GM10248 (cell line): ENCODE data around the gene SHC2.

Source experiments
- CTCF ChIA-PET: fragments of 300-600 bp; sonication (Branson Sonifier 250); formaldehyde crosslinking; extraction: SDS; loops from one replicate; lab custom pipeline; 2021; ENCODE audit warnings: antibody characterized with exemption; lab: Yijun Ruan, JAX
- POLR2A ChIA-PET: fragments of 350-650 bp; sonication (Branson Sonifier 250); formaldehyde crosslinking; extraction: SDS; loops from one replicate; lab custom pipeline; 2020; ENCODE audit warnings: antibody characterized with exemption; lab: Yijun Ruan, JAX
- DNase-seq: peaks from one replicate; pipeline ENCODE4 v3.0.0; 2012; ENCODE audit errors: extremely low spot score
- TF ChIP-seq, protein P1 (sequence below): IDR thresholded peaks from 2 replicates; pipeline ENCODE4 v1.5.1; 2012; ENCODE audit warnings: mild to moderate bottlenecking, low read depth; ENCODE audit errors: extremely low read depth, missing control alignments, control extremely low read depth

The SHC2 gene

DNA sequence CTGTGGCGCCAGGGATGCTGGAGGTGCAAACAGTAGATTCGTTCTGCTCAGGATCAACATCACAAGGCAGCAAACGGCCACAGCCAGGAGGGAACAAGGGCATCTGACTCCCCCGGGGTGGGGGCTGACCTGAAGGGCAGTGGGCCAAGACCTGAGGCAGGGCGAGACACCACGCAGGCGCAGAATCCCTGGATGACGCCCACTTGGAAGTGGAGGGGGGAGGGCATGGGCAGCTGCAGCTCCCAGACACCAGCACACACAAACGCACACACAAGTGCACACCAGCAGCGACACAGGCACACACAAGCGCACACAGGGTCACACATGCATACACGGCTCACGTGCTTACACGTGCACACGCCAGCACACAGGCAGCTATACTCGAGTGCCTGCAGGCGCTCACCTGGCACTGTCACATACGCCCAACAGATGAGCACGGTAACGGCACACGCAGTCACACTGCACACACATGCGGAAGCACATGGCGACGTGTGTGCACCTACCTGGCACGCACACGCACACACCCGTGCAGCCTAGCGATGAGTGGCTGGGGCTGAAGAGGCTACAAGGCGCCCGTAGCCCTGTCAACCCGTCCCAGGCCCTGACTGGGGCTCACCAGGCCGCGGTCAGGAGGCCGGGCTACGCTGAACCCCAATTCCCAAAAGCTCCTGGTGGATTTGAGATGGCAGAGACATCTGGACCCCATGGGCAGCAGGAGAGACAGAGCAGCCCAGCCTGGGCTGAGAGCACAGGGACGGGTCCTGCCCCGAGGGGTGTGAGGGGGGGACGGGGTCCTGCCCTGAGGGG lies 57.4 kb downstream of the SHC2 start:
- CTCF ChIA-PET, result no interaction called here

DNA sequence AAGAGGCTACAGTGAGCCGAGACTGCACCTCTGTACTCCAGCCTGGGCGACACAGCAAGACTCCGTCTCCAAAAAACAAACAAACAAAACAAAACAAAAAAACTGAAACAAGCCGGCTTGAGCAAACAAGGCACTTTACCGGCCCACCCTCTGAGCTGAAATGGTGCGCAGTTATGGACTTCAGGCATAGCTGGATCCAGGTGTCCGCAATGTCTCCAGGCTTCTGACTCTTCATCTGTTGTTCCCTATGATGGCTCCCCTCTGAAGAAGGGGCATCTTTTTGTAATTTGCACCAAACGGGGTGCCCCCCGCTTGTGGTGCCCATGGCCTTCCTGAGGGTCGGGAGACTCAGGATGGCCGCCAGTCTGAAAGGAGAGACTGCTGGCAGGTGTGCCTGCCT lies 58.0 kb downstream of the SHC2 start:
- TF ChIP-seq, protein P1, sequence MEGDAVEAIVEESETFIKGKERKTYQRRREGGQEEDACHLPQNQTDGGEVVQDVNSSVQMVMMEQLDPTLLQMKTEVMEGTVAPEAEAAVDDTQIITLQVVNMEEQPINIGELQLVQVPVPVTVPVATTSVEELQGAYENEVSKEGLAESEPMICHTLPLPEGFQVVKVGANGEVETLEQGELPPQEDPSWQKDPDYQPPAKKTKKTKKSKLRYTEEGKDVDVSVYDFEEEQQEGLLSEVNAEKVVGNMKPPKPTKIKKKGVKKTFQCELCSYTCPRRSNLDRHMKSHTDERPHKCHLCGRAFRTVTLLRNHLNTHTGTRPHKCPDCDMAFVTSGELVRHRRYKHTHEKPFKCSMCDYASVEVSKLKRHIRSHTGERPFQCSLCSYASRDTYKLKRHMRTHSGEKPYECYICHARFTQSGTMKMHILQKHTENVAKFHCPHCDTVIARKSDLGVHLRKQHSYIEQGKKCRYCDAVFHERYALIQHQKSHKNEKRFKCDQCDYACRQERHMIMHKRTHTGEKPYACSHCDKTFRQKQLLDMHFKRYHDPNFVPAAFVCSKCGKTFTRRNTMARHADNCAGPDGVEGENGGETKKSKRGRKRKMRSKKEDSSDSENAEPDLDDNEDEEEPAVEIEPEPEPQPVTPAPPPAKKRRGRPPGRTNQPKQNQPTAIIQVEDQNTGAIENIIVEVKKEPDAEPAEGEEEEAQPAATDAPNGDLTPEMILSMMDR, result no peak
- POLR2A ChIA-PET, result no interaction called here
- CTCF ChIA-PET, result no interaction called here
- DNase-seq, result no peak

More for the DNA sequence above, 57.4 kb downstream of the SHC2 start:
- POLR2A ChIA-PET, result no interaction called here
- no peak for DNase-seq
- TF ChIP-seq, protein P1, result no peak

DNA sequence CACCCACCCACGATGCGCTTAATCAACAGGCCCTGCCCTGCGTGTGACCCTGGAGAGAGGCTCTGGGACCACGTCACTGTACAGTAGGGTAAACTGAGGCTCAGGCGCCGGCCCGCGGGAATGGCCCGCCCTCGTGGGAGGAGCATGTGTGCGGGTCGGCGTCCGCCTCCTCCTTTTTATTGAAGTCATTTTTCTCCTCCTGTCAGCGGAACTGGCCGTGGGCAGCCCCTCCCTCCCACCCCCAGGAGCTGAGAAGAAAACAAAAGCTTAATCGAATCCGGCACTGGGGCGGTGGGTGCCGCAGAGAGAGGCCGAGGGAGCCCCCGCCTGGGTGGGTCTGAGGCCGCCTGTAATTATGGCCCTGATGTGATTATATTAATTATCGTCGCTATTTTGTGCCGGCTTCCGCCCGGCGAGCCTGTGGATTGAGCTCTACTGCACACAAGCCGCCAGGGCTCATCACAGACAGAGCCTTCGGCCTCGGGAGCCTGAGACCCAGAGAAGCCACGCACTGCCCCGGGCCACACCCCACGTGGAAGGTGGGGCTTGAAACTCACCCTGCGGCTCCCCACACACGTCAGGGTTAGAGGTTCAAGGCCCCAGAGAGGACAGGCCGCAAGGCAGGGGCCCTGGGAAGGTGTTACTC lies 58.8 kb downstream of the SHC2 start:
- no peak for DNase-seq
- ChIA-PET CTCF (no interaction called here), POLR2A (no interaction called here)
- TF ChIP-seq, protein P1, result no peak

DNA sequence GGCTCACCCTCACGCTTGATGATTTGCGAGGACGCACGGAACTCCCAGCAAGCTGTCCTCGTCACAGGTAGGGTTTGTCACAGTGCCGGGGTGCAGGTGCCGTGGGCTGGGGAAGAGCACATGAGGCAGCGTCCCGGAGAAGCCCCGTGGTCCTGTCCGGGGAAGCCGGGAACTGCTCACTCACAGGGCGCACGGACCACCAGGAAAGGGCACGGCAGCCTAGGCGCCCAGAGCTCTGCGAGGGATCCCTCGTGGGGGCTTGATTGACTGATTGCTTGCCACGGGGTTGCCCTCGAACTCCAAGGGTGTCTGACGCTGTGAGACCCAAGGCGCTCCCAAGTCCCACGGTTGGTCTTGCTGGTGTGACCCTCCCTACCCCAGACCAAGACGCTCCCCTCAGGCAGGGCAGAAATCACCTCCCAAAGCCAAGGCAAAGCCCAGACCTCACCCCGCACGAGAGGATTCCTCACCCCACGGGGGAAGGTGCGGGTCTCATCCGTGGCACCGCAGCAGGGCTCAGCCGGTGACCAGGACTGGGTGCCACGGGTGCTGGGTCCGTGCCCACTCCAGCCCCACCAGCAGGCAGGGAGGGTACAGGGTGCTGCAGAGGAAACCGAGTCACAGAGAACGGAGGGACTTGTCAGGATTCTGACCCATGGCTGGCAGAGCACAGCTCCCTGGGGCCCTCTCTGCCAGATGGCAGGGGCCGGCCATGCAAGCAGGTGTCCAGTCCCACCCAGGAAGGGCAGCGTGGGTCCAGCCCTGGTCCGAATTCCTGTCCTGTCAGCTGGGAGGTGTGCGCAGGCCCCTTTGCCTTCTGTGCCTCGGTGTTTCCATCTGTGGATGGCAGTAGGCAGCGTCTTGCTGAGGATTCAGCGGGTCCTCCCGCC lies 59.6 kb downstream of the SHC2 start:
- TF ChIP-seq, protein P1, result no peak
- CTCF ChIA-PET, result no interaction called here
- no peak for DNase-seq
- POLR2A ChIA-PET, result no interaction called here

DNA sequence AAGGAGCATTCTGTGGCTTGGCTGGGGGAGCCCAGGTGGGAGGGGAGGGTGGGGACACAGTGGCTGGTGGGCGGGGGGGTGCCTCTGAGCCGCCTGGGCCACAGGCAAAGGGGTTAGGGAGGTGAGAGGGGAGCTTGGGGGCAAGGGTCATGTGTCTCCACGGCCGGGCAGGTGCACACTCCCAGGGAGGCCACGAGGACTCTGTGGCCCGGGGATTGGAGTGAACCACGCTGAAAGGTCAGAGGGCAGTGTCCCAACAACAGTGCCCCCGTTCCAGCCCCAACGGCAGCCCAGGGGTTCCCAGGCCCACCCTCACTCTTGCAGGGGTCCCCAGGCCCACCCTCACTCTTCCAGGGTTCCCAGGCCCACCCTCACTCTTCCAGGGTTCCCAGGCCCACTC lies 61.5 kb downstream of the SHC2 start:
- DNase-seq, result no peak
- TF ChIP-seq, protein P1, result no peak
- CTCF ChIA-PET, result no interaction called here
- POLR2A ChIA-PET, result no interaction called here

DNA sequence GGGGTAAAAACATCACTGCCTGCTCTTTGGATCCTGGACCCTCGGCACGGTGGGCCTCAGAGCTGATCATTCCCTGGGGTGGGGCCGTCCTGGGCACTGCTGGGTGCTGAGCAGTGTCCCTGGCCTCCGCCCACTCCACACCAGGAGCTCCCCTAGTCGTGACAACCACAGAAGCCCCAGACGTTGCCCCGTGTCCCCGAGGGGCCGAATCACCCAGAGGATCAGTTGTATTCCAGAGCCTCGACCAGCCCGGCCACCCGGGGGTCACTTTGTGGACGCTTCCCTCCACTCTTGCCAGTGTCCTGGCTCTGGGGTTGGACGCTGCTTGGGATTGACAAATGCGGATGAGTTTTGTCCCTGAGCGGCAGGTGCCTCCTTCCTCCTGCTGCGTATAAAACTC lies 62.1 kb downstream of the SHC2 start:
- CTCF ChIA-PET, result no interaction called here
- TF ChIP-seq, protein P1, result no peak
- POLR2A ChIA-PET, result no interaction called here
- no peak for DNase-seq
